ENCODE measurements around the gene EGR2. TPM values are rescaled to one million over a fixed set of nuclear protein-coding genes. Genes with fewer than 3 reads are reported as not detected.

EGR2 gene
- total and polyA plus RNA-seq, 2 donors (not counting 3 experiments of a cell fraction or from before 2014, with no cell fraction given): 0.46 to 0.47 TPM

- Histone ChIP-seq H3K4me1 (ENCODE audit: control insufficient read depth, extremely low read depth, insufficient read depth, low read length) (peaks cover 24% of the 10 kb centered on the region), H3K4me2 (ENCODE audit: insufficient read depth, low read length) (no peak overlapping the region), H2AFZ (ENCODE audit: low read depth, low read length) (no peak overlapping the region), H3K36me3 (ENCODE audit: control insufficient read depth in 2 of 2, extremely low read depth in 1 of 2, insufficient read depth in 2 of 2, low read length in 2 of 2) (no peaks in the 10 kb centered on the region), H3K27me3 (ENCODE audit: control insufficient read depth in 2 of 2, insufficient read depth in 2 of 2, low read length in 2 of 2) (peaks cover 28 to 36% of the 10 kb centered on the region in 2 experiments), H3K9ac (replicated peaks; ENCODE audit: extremely low read depth, insufficient read depth, low read length) (no peak overlapping the region), H4K20me1 (replicated peaks; ENCODE audit: control insufficient read depth, extremely low read depth, insufficient read depth, low read length) (no peaks in the 10 kb centered on the region), H3K4me3 (replicated peaks in 1 of 3; ENCODE audit: insufficient read depth in 1 of 3, low read depth in 1 of 3, low read length in 3 of 3) (no peak overlapping the region), H3K79me2 (ENCODE audit: control insufficient read depth, insufficient read depth, low read length) (no peaks in the 10 kb centered on the region), H3K9me3 (replicated peaks; ENCODE audit: control insufficient read depth, insufficient read depth, low read length) (no peaks in the 10 kb centered on the region), H3K9me1 (replicated peaks; ENCODE audit: control insufficient read depth, extremely low read depth, insufficient read depth, low read length) (no peaks in the 10 kb centered on the region), H3K27ac (ENCODE audit: insufficient read depth, low read depth, low read length) (no peak overlapping the region)
- ChIA-PET POLR2A (no interaction called here), CTCF (interaction anchor here (9.9 kb wide), 1 partner anchor 204 kb away, joined by 232 read pairs; no protein-coding TSS in a partner anchor)
- TF ChIP-seq POLR2AphosphoS5 (IDR thresholded peaks at IDR 0.05; ENCODE audit: insufficient read depth, low read depth, low read length) (no peak), JUN (IDR thresholded peaks at IDR 0.05; ENCODE audit: borderline replicate concordance, insufficient read depth, insufficient read length, low read depth) (no peak), MYC (IDR thresholded peaks at IDR 0.05; ENCODE audit: low read depth, low read length) (no peak), CTCF (IDR thresholded peaks at IDR 0.05; ENCODE audit: extremely low read depth in 1 of 2, insufficient read depth in 1 of 2, low read depth in 1 of 2, low read length in 2 of 2) (no peak), MAX (IDR thresholded peaks at IDR 0.05; ENCODE audit: insufficient read depth, insufficient read length) (no peak), GATA2 (IDR thresholded peaks at IDR 0.05; ENCODE audit: insufficient read depth, insufficient read length, low read depth, low read length) (no peak), FOS (IDR thresholded peaks at IDR 0.05; ENCODE audit: borderline replicate concordance, insufficient read depth, low read length) (no peak)
- BruUV-seq (replicated peaks): no TSS peak
- dilution Hi-C loops (cut with MboI; ENCODE audit: extremely low pct_ligation_motif_present, low sequenced_read_pairs): no loop called here
- intact Hi-C loops (cut with micrococcal nuclease): loop anchor here (5.0 kb wide), 1 partner anchor 568 kb away; no protein-coding TSS in a partner anchor
- DNase-seq (ENCODE audit: low read depth, low spot score) (no peak), FAIRE-seq (no peak)
Observed at GRCh38 chr10:62813981-62814380, 2.2 kb downstream of the EGR2 start.
